Measurements from ENCODE around the gene DCAF4.

Gene DCAF4

DNA sequence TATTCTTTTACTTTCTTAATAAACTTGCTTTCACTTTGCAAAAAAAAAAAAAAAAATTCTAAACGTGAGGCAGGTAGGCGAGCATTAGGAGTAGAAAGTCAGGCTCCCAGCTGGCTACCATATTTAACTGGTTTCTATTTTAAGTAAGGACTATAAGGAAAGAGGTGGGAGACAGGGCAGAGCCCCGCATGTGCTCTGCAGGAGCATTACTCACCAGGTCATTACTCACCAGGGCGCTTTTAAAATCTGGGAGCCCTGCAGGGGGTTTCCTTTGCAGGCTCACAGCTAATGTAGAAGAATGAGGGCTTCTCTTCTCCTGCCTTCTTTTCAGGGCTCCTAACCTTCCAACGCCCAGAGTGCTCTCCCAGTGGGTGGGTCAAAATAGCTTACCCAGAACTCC, 18.4 kb upstream of the DCAF4 start:
- TF ChIP-seq, protein P1, sequence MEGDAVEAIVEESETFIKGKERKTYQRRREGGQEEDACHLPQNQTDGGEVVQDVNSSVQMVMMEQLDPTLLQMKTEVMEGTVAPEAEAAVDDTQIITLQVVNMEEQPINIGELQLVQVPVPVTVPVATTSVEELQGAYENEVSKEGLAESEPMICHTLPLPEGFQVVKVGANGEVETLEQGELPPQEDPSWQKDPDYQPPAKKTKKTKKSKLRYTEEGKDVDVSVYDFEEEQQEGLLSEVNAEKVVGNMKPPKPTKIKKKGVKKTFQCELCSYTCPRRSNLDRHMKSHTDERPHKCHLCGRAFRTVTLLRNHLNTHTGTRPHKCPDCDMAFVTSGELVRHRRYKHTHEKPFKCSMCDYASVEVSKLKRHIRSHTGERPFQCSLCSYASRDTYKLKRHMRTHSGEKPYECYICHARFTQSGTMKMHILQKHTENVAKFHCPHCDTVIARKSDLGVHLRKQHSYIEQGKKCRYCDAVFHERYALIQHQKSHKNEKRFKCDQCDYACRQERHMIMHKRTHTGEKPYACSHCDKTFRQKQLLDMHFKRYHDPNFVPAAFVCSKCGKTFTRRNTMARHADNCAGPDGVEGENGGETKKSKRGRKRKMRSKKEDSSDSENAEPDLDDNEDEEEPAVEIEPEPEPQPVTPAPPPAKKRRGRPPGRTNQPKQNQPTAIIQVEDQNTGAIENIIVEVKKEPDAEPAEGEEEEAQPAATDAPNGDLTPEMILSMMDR (IDR thresholded peaks at IDR 0.05) = no peak

DNA sequence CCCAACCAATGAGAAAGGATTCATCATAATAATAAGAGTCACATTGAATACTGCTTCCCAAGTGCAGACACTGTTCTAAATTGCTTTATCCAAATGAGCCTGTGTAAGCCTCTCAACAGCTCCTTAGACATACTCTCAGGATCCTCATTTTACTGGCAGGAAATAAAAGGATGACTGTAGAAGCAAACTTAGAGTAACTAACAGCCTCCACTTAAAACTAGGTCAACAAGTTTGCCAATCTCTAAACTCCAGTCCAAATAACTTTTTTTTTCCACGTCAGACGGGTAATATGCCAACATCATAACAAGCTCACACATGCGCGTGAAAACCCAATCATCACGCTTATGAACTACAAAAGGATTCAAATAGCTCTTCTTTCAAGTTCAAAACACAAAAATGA, 17.1 kb upstream of the DCAF4 start:
- TF ChIP-seq, protein P1 (IDR thresholded peaks at IDR 0.05) = no peak

DNA sequence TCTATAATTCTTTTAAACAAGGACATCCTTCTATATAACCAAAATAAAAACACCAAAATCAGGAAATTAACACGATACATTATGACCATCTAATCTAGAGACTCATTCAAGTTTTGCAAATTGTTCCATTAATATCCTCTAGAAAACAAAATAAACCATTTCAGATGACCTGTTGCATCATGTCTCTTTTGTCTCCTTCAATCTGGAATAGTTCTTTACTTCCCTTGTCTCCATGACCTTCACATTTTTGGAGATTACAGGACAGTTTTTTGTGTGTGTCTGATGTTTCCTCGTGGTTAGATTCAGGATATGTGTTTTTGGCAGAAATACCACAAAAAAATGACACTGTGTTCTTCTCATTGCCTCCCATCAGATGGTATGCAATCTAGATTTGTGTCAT, 12.5 kb upstream of the DCAF4 start:
- TF ChIP-seq, protein P1 (IDR thresholded peaks at IDR 0.05) = no peak

DNA sequence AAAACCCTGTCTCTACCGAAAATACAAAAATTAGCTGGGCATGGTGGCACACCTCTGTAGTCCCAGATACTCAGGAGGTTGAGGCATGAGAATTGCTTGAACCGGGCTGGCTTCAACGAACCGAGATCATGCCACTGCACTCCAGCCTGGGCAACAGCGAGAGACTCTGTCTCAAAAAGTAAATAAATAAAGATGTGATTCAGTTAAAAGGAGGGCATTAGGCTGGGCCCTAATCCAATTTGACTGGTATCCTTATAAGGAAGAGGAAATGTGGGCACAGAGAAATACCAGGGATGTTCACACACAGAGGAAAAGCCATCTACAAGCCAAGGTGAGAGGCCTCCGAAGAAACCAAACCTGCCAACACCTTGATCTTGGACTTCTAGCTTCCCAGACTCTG, 10.1 kb upstream of the DCAF4 start:
- TF ChIP-seq, protein P1 (IDR thresholded peaks at IDR 0.05) = no peak

DNA sequence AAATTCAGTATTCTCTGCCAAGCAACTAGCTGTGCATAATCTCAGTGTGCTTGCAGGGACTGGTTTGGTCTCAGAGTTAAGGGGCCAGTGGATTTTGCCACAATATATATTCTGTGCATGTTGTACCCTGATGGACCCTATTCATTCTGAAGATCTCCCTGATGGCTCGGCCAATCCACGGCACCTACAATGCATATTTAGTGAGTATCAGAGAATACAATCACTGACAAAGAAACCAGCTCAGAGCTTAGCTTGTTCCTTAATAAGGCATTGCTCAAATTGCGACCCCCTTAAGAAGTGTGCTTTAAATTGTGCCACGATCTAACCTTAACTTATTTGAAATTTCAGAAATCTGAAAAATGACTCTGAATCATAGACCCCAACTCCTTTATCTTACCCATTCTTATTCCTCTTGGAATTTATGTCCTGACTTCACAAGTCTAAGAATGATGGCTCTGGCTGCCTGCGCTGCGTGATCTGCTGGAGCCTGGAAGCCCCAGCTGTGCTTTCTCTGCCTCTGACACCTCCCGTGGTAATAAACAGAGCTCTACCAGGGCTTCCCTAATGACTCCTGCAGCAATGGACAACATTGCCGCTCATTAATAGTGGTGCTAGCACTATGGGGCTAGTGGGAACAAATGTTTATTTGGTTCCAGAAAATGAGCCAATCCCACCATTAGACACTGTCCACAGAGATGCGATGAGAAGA, 9.0 kb upstream of the DCAF4 start:
- TF ChIP-seq, protein P1 (IDR thresholded peaks at IDR 0.05) = no peak

DNA sequence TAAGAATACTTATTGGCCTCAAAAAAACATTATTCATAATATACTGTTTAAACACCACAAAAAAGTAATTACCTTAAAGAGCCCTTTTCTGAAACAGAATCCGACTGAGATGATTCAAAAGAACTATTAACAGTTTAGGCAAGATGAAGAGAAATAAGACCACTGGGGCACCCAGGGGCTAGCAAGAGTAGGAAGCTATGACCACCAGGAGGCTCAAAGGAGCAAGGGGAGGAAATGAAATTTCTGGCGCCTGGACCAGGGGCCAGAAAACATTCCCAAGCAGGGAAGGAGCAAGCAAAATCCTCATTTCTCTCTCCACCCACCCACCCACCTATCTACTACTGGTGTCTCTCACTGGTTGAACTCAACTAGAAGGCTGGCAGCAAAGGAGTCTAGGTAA, 6.3 kb upstream of the DCAF4 start:
- TF ChIP-seq, protein P1 (IDR thresholded peaks at IDR 0.05) = no peak

DNA sequence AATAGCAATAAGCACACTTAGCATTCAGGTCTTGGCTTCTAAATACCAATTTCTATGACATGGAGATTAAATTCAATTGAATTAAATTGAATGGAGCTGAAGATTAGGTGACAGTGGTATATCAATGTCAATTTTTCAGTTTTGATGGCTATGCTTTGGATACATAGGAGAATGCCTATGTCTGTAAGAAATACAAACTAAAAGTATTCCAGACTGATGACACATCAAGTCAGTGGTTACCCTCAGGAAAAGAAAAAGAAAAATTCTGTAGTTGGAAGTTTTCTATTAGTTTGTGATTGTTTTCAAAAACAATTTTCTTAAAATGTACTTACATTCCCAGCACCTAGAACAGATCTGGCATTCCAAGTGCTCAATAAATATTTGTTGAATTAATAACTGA, 4.9 kb upstream of the DCAF4 start:
- TF ChIP-seq, protein P1 (IDR thresholded peaks at IDR 0.05) = no peak

DNA sequence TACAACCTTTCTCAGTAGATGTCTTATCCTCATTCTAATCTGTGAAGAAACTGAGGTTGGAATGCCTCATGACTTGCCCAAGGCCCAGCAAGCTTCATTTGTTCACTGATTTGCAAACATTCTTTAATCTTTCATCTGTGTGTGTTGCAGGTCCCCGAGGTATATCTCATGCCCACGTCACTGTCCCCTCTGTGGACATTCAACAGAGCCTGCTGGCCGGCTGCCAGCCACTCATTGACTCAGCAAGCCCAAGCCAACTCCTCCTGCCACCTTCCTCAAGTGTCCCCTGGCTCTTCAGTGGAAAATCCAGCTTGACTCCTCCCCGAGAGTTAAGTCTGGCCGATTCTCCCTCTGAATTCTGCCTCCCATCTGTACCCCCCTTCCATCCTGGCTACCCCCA, 1.9 kb upstream of the DCAF4 start:
- TF ChIP-seq, protein P1 (IDR thresholded peaks at IDR 0.05) = no peak

All from LNCAP (cell line).